H1 (cell line): ENCODE measurements around the gene CD58. TPM values are rescaled to one million over a fixed set of nuclear protein-coding genes. Genes with fewer than 3 reads are reported as not detected.

Experiments
- CTCF ChIA-PET: fragments of 300-600 bp; sonication (Branson Sonifier 250); formaldehyde crosslinking; loops from one replicate; lab custom pipeline; 2021; ENCODE audit not compliant: partially characterized antibody; lab: Charles Lee
- POLR2A ChIA-PET: fragments of 300-600 bp; sonication (Branson Sonifier 250); formaldehyde crosslinking; loops from one replicate; lab custom pipeline; 2021; ENCODE audit warnings: inconsistent platforms; ENCODE audit not compliant: partially characterized antibody; lab: Charles Lee
- DNase-seq, 2 experiments: peaks; one replicate each; pipeline versions ENCODE4 v3.0.0 to v3.0.0-alpha.2; 2010 to 2022; ENCODE audit warnings: low spot score in 2 of 2, low read depth in 1 of 2, mixed read lengths in 1 of 2
- FAIRE-seq: peaks from 2 replicates; lab custom pipeline; 2011; peaks lifted over from hg19 to GRCh38; lab: Jason Lieb, UNC
- H2AFZ ChIP-seq: 2 replicates; pipeline ENCODE4 v1.8.1; 2012; ENCODE audit warnings: low read length, inconsistent platforms
- H2AK5ac ChIP-seq: 2 replicates; pipeline ENCODE4 v1.6.1; 2013; ENCODE audit warnings: low read depth, low read length
- H2BK120ac ChIP-seq: replicated peaks from 2 replicates; pipeline ENCODE3; 2013; ENCODE audit warnings: low read depth, low read length, inconsistent platforms
- H2BK12ac ChIP-seq: 2 replicates; pipeline ENCODE4 v1.6.1; 2013; ENCODE audit warnings: low read depth, low read length
- H2BK15ac ChIP-seq: 2 replicates; pipeline ENCODE4 v1.6.1; 2013; ENCODE audit warnings: low read length
- H2BK20ac ChIP-seq: 2 replicates; pipeline ENCODE4 v1.6.1; 2013; ENCODE audit warnings: low read length
- H2BK5ac ChIP-seq: 2 replicates; pipeline ENCODE4 v1.6.1; 2013; ENCODE audit warnings: low read depth, low read length
- H3K14ac ChIP-seq: 2 replicates; pipeline ENCODE4 v1.6.1; 2013; ENCODE audit warnings: inconsistent platforms; ENCODE audit not compliant: insufficient read length
- H3K18ac ChIP-seq: 2 replicates; pipeline ENCODE4 v1.6.1; 2013; ENCODE audit warnings: low read length; ENCODE audit errors: extremely low read depth
- H3K23ac ChIP-seq: 2 replicates; pipeline ENCODE4 v1.6.1; 2013; ENCODE audit warnings: inconsistent platforms; ENCODE audit not compliant: insufficient read length
- H3K23me2 ChIP-seq: 2 replicates; pipeline ENCODE4 v1.6.1; 2013; ENCODE audit warnings: low read depth, low read length
- H3K27ac ChIP-seq: 2 replicates; pipeline ENCODE4 v1.6.1; 2011; ENCODE audit warnings: low read depth, low read length, inconsistent platforms
- H3K27me3 ChIP-seq, 4 experiments: replicated peaks in 1 of 4; 1 replicate in 1 of 4; 2 replicates in 3 of 4; pipeline versions ENCODE4 v1.6.1 to v1.8.1; 2011 to 2013; ENCODE audit warnings: low read length in 3 of 4, mild to moderate bottlenecking in 3 of 4, inconsistent platforms in 2 of 4, mixed read lengths in 2 of 4, moderate library complexity in 1 of 4; ENCODE audit not compliant: control insufficient read depth in 3 of 4, insufficient read depth in 3 of 4; ENCODE audit errors: extremely low read depth in 1 of 4
- H3K36me3 ChIP-seq, 4 experiments: 2 replicates each; pipeline versions ENCODE4 v1.6.1 to v1.8.1; 2011 to 2013; ENCODE audit warnings: mild to moderate bottlenecking in 4 of 4, low read length in 3 of 4, moderate library complexity in 2 of 4, control low read depth in 1 of 4, inconsistent platforms in 1 of 4; ENCODE audit not compliant: insufficient read depth in 4 of 4, control insufficient read depth in 2 of 4
- H3K4ac ChIP-seq: replicated peaks from 2 replicates; pipeline ENCODE3; 2013; ENCODE audit warnings: low read length, low read depth, mixed read lengths, inconsistent platforms; ENCODE audit not compliant: insufficient read length
- H3K4me1 ChIP-seq, 4 experiments: replicated peaks in 1 of 4; 1 replicate in 1 of 4; 2 replicates in 3 of 4; pipeline versions ENCODE4 v1.6.1 to v1.8.1; 2011 to 2013; ENCODE audit warnings: low read length in 3 of 4, inconsistent platforms in 2 of 4, mixed read lengths in 1 of 4; ENCODE audit not compliant: insufficient read depth in 4 of 4, control insufficient read depth in 3 of 4
- H3K4me2 ChIP-seq, 2 experiments: 2 replicates each; pipeline versions ENCODE4 v1.6.1 to v1.8.1; 2011 to 2013; ENCODE audit warnings: low read depth in 2 of 2, low read length in 2 of 2, control low read depth in 1 of 2, inconsistent platforms in 1 of 2, mild to moderate bottlenecking in 1 of 2; ENCODE audit not compliant: insufficient read depth in 1 of 2
- H3K4me3 ChIP-seq, 4 experiments: fragments of 200-600, 300-600 bp in 1 of 4; sonication (generic), shearing (Covaris generic), sonication (Bioruptor Twin) in 1 of 4; 2 replicates each; pipeline versions ENCODE4 v1.5.1 to v1.8.1; 2011 to 2016; ENCODE audit warnings: low read length in 4 of 4, low read depth in 3 of 4, control low read depth in 2 of 4, inconsistent platforms in 2 of 4, mild to moderate bottlenecking in 2 of 4, mixed read lengths in 1 of 4, moderate library complexity in 1 of 4; ENCODE audit not compliant: insufficient read depth in 2 of 4; ENCODE audit errors: extremely low read depth in 1 of 4
- H3K56ac ChIP-seq: replicated peaks from 2 replicates; pipeline ENCODE3; 2013; ENCODE audit warnings: low read depth, mild to moderate bottlenecking, mixed read lengths, low read length, inconsistent platforms; ENCODE audit not compliant: insufficient read length
- H3K79me1 ChIP-seq: 2 replicates; pipeline ENCODE4 v1.6.1; 2013; ENCODE audit warnings: low read depth, low read length, control low read depth
- H3K79me2 ChIP-seq, 2 experiments: 2 replicates each; pipeline versions ENCODE4 v1.6.1 to v1.8.1; 2012 to 2013; ENCODE audit warnings: low read length in 2 of 2, mild to moderate bottlenecking in 2 of 2, inconsistent platforms in 1 of 2; ENCODE audit not compliant: insufficient read depth in 2 of 2, control insufficient read depth in 1 of 2
- H3K9ac ChIP-seq, 4 experiments: replicated peaks in 1 of 4; 1 replicate in 1 of 4; 2 replicates in 3 of 4; pipeline versions ENCODE4 v1.6.1 to v1.8.1; 2011 to 2013; ENCODE audit warnings: low read depth in 3 of 4, low read length in 3 of 4, control low read depth in 2 of 4, mild to moderate bottlenecking in 2 of 4, moderate library complexity in 2 of 4, inconsistent platforms in 1 of 4; ENCODE audit errors: extremely low read depth in 1 of 4
- H3K9me3 ChIP-seq, 2 experiments: 2 replicates each; pipeline versions ENCODE4 v1.6.1 to v1.8.1; 2012 to 2013; ENCODE audit warnings: mild to moderate bottlenecking in 2 of 2, moderate library complexity in 2 of 2, control low read depth in 1 of 2, inconsistent platforms in 1 of 2, low read depth in 1 of 2, low read length in 1 of 2, mixed read lengths in 1 of 2; ENCODE audit not compliant: insufficient read depth in 2 of 2
- H4K20me1 ChIP-seq, 2 experiments: replicated peaks in 1 of 2; 2 replicates each; pipeline versions ENCODE3 to v1.8.1; 2011 to 2013; ENCODE audit warnings: inconsistent platforms in 2 of 2, low read length in 2 of 2, mild to moderate bottlenecking in 1 of 2; ENCODE audit not compliant: insufficient read depth in 2 of 2, control insufficient read depth in 1 of 2
- H4K5ac ChIP-seq: 2 replicates; pipeline ENCODE4 v1.6.1; 2013; ENCODE audit warnings: low read length, low read depth, mixed read lengths, inconsistent platforms; ENCODE audit not compliant: insufficient read length
- H4K8ac ChIP-seq: 2 replicates; pipeline ENCODE4 v1.8.0; 2013; ENCODE audit warnings: mild to moderate bottlenecking, moderate library complexity, low read length, inconsistent platforms; ENCODE audit not compliant: insufficient read depth; ENCODE audit errors: extremely low read depth
- H4K91ac ChIP-seq: replicated peaks from 2 replicates; pipeline ENCODE3; 2013; ENCODE audit warnings: low read length, mixed read lengths, inconsistent platforms; ENCODE audit not compliant: insufficient read length
- EP300 ChIP-seq, 2 experiments: IDR thresholded peaks; 1 replicate in 1 of 2; 2 replicates in 1 of 2; pipeline ENCODE4 v1.6.1; 2011 to 2012; ENCODE audit warnings: low read depth in 2 of 2, low read length in 2 of 2, mild to moderate bottlenecking in 2 of 2, borderline replicate concordance in 1 of 2, inconsistent platforms in 1 of 2, moderate library complexity in 1 of 2
- RBBP5 ChIP-seq: IDR thresholded peaks from 2 replicates; pipeline ENCODE4 v1.7.1; 2012; ENCODE audit warnings: low read depth, mild to moderate bottlenecking, inconsistent platforms, low read length, moderate library complexity, borderline replicate concordance
- WGBS, 2 experiments: shearing (Covaris generic) in 1 of 2; methylation state at CpG; one replicate each; pipeline versions ENCODE4 v1.1.6 to v1.1.7; 2013 to 2015; ENCODE audit warnings: low lambda C conversion rate in 2 of 2, mixed read lengths in 2 of 2, inconsistent platforms in 1 of 2, low coverage in 1 of 2, missing lambda C conversion rate in 1 of 2; ENCODE audit not compliant: insufficient replicate concordance in 2 of 2, insufficient coverage in 1 of 2, insufficient read length in 1 of 2; ENCODE audit errors: extremely low coverage in 1 of 2, missing lambda C conversion rate in 1 of 2; 5-methylcytosine and 5-hydroxymethylcytosine counted together
- polyA plus RNA-seq, 7 experiments: library from polyadenylated mRNA; depleted of rRNA in 3 of 7; stranded (reverse) in 5 of 7; unstranded in 2 of 7; fragments of >200 nt in 5 of 7; fragments of 200-250 nt in 2 of 7; gene quantifications; 1 replicate in 5 of 7; 2 replicates in 1 of 7; 4 replicates in 1 of 7; pipeline versions ENCODE4 v1.2.1 to v1.2.3, GENCODE V29; 2011 to 2013; ENCODE audit warnings: missing spikeins in 2 of 7, mixed read lengths in 2 of 7
- total RNA-seq: library from RNA; stranded (reverse); fragmentation: NEBNext Ultra II Directional; extraction: Animal tissue kit (Norgen Biotek cat#: 25700); gene quantifications from 2 replicates; pipeline ENCODE4 v1.2.1, GENCODE V29; 2021

The CD58 gene
- total and polyA plus RNA-seq, 2 of the 8 experiments (the other 6 are each of a cell fraction or from before 2014, with no cell fraction given), result 5.3 to 5.5 TPM

- no peak overlapping the region for H4K91ac ChIP-seq
- no peaks in the 10 kb centered on the region for H3K79me2 ChIP-seq
- FAIRE-seq, result no peak
- H3K9me3 ChIP-seq, result no peaks in the 10 kb centered on the region; a peak in 1 of 4 replicates
- H3K14ac ChIP-seq, result no peak overlapping the region
- H4K5ac ChIP-seq, result no peak overlapping the region
- TF ChIP-seq RBBP5, result no peak
- no peak for TF ChIP-seq EP300 (IDR thresholded peaks at IDR 0.05; ENCODE audit: borderline replicate concordance in 1 of 2, low read depth in 2 of 2, low read length in 2 of 2)
- H2BK120ac ChIP-seq, result no peak overlapping the region
- H4K8ac ChIP-seq, result no peak overlapping the region
- no peak overlapping the region for H3K27ac ChIP-seq
- H2BK12ac ChIP-seq, result no peak overlapping the region
- POLR2A ChIA-PET, result no interaction called here
- H2BK15ac ChIP-seq, result no peak overlapping the region
- no peaks in the 10 kb centered on the region for H4K20me1 ChIP-seq
- WGBS, 2 experiments, result 88% methylated on average over 3 of the region's 3 CpGs; no CpG with 5 or more reads in 1 of the 2 experiments
- CTCF ChIA-PET, result no interaction called here
- no peak overlapping the region for H3K23ac ChIP-seq
- no peaks in the 10 kb centered on the region for H3K4me1 ChIP-seq
- H3K4me2 ChIP-seq, result no peak overlapping the region
- DNase-seq, result no peak
- no peak overlapping the region for H3K4ac ChIP-seq
- H3K27me3 ChIP-seq, result no peaks in the 10 kb centered on the region
- H3K4me3 ChIP-seq, result no peak overlapping the region
- no peak overlapping the region for H2BK20ac ChIP-seq
- no peak overlapping the region for H2AFZ ChIP-seq
- H2BK5ac ChIP-seq, result no peak overlapping the region
- no peak overlapping the region for H3K18ac ChIP-seq
- H3K9ac ChIP-seq, result no peak overlapping the region
- no peaks in the 10 kb centered on the region for H3K79me1 ChIP-seq
- 0 out of 8 replicates have a peak, but pooled peaks cover 0 to 4% (median 0%) of the 10 kb centered on the region in 4 experiments for H3K36me3 ChIP-seq
- H2AK5ac ChIP-seq, result no peak overlapping the region
- no peak overlapping the region for H3K56ac ChIP-seq
- H3K23me2 ChIP-seq, result no peaks in the 10 kb centered on the region
Measured at GRCh38 chr1:116529681-116530080, 41.1 kb downstream of the CD58 start.
